Subcutaneous adipose tissue (tissue), 4 donors: ENCODE data around the gene SSH2. TPM values are rescaled to one million over a fixed set of nuclear protein-coding genes. Genes with fewer than 3 reads are reported as not detected.

Experiments used
- CTCF ChIP-seq: fragments of 450-650 bp; IDR thresholded peaks from one replicate; pipeline ENCODE4 v1.5.1; 2016; ENCODE audit warnings: low read depth, mild to moderate bottlenecking, control low read depth, antibody characterized with exemption, moderate library complexity
- total RNA-seq, 4 donors: library from RNA; depleted of rRNA; stranded (reverse); fragments of >200 nt; gene quantifications; one replicate each; pipeline ENCODE4 v1.1.0, GENCODE V29; 2016

Gene SSH2
- total RNA-seq, 4 donors from 2014 or later: 51.8 to 70.6 (median 61.4) TPM

DNA sequence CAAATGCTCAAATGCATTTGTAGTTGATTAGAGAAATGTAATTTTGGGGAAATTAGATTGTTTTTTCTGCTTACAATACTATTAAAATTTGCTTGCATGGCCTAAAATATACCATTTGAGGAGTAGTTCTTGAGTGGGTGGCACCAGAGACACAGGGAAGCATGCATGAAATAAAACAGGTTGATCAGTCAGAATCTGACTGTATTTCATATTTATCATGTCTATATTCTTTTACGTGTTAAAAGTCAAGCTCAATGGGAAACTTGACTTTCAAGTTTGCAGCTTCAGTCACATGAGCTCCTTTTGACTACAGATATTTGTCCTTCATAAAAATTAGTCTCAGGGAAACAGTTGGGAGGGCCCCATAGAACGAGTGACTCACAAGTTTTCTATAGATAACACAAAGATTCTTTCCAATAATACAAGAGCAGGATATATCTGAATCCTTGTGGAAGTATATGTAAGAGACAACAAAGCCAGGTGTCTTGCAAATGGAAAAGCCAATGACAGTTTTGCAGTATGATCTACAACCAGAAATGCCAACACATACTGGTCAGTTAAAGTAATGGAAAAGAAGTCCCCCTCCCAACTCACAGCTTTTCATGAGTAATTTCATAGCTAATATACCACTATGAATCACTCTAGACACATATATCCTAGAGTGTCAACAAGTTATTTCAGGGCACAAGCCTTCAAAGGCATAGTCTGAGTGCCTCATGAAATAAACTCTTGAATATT lies 265.1 kb downstream of the SSH2 start:
- TF ChIP-seq CTCF: no peak

DNA sequence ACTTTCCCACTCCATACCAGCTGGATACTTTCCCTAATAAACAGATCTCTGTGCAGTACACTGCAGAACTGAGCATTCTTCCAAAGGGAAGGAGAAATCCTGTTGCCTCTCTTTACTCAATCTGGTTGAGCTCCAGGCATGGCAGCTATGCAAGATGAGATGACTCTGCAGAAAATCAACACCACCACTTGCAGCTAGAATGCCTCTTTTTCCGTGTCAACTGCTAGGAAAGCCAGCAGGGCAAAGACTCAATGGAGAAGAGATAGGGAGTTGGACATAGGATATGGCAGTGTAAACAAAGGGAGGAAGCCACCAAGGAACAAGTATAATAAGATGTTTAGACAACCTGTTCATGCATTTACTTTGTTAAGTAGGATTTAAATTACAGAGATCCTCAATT lies 266.9 kb downstream of the SSH2 start:
- TF ChIP-seq CTCF: no peak

GRCh38 chr17:29661213-29661612 lies 268.8 kb downstream of the SSH2 start:
- no peak for TF ChIP-seq CTCF

DNA sequence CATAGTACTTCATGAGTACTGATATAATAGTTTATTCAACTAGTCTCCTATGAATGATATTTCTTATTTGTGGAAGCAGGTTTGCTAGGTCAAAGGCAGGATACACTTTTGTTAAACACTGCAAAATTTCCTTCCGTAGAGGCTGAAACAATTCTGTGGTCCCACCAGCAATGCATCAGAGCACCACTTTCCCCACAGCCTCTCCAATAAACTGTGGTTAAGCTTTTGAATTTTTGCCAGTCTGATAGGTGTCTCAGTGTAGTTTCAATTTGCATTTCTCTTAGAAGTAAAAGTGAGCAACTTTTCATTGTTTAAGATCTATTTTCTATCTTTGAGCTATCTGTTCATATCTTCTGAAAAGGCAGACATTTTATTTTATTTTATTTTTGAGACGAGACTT lies 270.9 kb downstream of the SSH2 start:
- TF ChIP-seq CTCF: no peak

DNA sequence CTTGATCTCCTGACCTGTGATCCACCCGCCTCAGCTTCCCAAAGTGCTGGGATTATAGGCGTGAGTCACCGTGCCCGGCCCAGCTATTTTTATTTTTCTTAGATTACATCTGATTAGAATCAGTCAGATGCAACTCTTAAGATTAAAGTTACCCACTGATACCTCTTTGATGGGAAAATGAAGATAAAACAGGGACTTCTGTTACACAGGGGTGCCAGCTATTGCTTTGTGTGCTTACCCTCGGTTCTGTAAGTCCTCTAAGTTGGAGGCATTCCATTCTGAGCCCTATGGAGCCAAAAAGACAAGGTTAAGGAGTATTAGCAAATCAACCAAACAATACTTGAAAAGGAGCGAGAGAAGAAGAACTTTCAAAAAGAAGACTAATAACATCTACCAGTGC lies 274.7 kb downstream of the SSH2 start:
- no peak for TF ChIP-seq CTCF

- no peak for TF ChIP-seq CTCF
Observed at GRCh38 chr17:29653995-29654714, 275.9 kb downstream of the SSH2 start.

GRCh38 chr17:29652976-29653375 lies 277.1 kb downstream of the SSH2 start:
- TF ChIP-seq CTCF: no peak
